NCI-H526 treated with DMSO at 0.1 percent for 48 hours (cell line): ENCODE data around the gene HNRNPDL.
"Not testable (repeated sequence)": the region's sequence is repeated elsewhere in the genome, so short reads cannot be mapped to it uniquely, and the experiment has no call there.

Experiments
- DNase-seq: peaks from one replicate; lab custom pipeline; 2025; lab: John Stamatoyannopoulos, UW

HNRNPDL gene

GRCh38 chr4:82430193-82430963, at the start of gene HNRNPDL, which contains the start of gene ENOPH1:
Gene HNRNPDL, minus strand, starts transcription at chr4:82430462. Its CDS starts 772 bp downstream, at chr4:82429690.
Gene ENOPH1, plus strand, starts transcription at chr4:82430590. Its CDS starts 240 bp downstream, at chr4:82430830.
- peak; percentile 80 for DNase-seq

DNA sequence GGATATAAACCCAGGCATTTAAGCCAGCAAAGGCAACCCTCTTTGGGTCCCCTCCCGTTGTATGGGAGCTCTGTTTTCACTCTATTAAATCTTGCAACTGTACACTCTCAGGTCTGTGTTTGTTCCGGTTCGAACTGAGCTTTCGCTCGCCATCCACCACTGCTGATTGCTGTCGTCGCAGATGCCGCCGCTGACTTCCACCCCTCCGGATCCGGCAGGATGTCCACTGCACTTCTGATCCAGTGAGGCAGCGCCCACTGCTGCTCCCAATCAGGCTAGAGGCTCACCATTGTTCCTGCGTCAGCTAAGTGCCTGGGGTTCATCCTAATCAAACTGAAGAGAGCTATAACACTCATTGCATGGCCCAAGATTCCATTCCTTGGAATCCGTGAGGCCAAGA, 49.3 kb upstream of the HNRNPDL start:
- DNase-seq = no peak

GRCh38 chr4:82477469-82477868, 47.2 kb upstream of the HNRNPDL start:
- not testable (repeated sequence) for DNase-seq

DNA sequence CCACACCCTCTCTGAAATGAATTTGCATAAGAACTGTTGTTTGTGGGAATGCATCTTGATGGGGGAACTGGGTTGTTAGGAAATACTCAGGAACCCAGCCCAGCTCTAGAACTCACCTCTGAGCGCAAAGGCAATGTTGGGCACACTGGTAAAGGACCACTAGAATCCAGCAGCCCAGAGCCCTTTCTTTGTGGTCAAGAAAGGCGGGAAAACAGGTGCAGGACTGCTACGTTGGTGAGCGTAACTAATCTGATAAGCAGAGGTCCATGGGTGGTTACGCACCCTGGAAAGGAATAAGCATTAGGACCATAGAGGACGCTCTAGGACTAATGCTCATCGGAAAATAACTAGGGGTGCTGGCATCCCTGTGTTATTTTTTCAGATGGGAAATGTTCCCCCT, 45.7 kb upstream of the HNRNPDL start:
- not testable (repeated sequence) for DNase-seq

GRCh38 chr4:82473621-82474164, 43.4 kb upstream of the HNRNPDL start:
- no peak for DNase-seq

DNA sequence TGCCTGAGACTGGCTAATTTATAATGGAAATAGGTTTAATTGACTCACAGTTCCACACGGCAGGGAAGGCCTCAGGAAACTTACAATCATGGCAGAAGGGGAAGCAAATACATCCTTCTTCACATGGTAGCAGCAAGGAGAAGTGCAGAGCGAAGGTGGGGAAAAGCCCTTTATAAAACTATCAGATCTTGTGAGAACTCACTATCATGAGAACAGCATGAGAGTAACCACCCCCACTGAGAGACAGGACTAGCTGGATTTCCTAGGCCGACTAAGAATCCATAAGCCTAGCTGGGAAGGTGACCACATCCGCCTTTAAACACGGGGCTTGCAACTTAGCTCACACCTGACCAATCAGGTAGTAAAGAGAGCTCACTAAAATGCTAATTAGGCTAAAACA, 42.8 kb upstream of the HNRNPDL start:
- not testable (repeated sequence) for DNase-seq

- no peak for DNase-seq
These were observed 39.6 kb upstream of the HNRNPDL start for GRCh38 chr4:82469791-82470345.

- no peak for DNase-seq
These were observed 37.2 kb upstream of the HNRNPDL start for GRCh38 chr4:82467471-82467870.

DNA sequence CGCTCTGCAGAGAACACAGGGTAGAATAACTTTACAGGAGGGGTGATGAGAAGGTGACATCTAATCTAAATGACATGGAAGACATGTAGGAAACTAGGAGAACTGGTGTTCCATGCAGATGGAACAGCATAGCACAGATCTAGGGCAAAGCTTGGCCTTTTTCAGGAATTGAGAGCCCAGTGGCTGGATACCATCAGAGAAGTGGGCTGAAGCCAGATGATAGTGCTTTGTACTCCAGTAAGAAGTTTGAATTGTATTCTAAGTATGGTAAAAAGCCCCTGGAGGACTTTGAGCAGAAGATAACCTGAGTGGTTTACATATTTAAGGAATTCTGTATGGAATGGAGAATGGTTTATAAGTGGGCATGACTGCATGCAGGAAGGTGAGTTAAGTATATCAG, 33.0 kb upstream of the HNRNPDL start:
- DNase-seq = no peak

- peak; percentile 45 for DNase-seq
These were observed 32.2 kb upstream of the HNRNPDL start for GRCh38 chr4:82462415-82462831.

DNA sequence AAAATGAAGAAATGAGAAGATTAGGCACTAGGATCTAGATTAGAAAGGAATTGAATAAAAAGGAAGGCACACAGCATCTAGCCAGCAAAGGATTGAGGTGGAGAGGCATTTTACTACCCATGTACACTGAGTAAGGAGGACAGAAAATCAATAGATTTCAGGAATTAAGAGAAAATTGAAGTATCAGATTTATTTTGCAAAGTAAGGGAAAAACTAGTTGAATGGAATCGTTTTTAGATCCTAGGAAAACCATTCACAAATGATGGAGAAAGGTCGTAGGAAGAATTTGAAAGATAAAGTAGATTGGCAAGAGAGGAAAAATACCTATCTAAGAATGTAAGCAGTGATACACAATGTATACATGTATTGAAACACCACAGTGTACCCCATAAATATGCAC, 31.4 kb upstream of the HNRNPDL start:
- no peak for DNase-seq

- no peak for DNase-seq
These were observed 28.5 kb upstream of the HNRNPDL start for GRCh38 chr4:82458729-82459128.

- DNase-seq = no peak
These were observed 27.0 kb upstream of the HNRNPDL start for GRCh38 chr4:82457266-82457665.

DNA sequence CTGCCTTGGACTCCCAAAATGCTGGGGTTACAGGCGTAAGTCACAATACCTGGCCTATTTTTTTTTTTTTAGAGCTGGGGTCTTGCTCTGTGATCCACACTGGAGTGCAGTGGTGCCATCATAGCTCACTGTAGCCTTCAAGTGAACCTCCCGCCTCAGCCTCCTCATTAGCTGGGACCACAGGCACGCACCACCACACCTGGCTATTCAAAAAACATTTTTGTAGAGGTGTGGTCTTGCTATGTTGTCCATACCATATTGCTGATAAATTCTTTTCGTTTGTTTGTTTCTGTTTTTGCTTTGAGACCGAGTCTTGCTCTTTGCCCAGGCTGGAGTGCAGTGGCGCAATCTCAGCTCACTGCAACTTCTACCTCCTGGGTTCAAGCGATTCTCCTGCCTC, 21.8 kb upstream of the HNRNPDL start:
- DNase-seq = no peak

- no peak for DNase-seq
These were observed 20.9 kb upstream of the HNRNPDL start for GRCh38 chr4:82450966-82451755.

DNA sequence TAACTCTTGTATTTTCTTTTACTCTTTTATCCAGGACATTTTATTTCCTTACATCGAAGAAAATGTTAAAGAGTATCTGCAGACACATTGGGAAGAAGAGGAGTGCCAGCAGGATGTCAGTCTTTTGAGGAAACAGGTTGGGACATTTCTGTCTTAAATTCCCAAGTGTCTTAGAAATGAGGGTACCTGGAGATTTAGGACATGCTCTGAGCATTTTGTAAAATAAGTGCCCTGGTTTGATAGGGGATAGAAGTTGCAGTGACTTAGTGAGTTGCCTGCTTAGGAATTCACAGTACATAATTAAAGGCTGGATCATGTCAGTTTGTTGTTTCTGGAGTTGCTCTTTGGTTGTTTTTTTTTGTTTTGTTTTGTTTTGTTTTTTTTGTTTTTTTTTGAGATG, 17.6 kb upstream of the HNRNPDL start:
- no peak for DNase-seq

GRCh38 chr4:82439088-82439487, 8.8 kb upstream of the HNRNPDL start:
- no peak for DNase-seq

- no peak for DNase-seq
These were observed 7.2 kb upstream of the HNRNPDL start for GRCh38 chr4:82437285-82438005.

DNA sequence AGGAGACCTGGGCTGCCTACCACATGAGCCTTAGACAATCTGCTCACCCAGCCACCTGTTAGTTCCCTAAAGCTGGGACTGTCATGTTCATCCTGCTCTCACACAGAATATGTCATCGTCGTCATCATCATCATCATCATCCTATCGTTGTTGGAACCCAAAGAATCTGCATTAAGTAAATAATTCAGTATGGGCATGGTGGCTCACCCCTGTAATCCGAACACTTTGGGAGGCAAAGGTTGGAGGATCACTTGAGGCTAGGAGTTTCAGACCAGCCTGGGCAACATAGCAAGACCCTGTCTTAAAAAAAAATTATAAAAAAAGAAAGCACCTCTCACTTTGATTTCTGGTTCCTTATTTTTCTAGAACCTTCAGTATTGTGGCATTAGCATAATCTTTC, 6.5 kb upstream of the HNRNPDL start:
- DNase-seq = no peak

- no peak for DNase-seq
These were observed 5.9 kb upstream of the HNRNPDL start for GRCh38 chr4:82436130-82436529.

DNA sequence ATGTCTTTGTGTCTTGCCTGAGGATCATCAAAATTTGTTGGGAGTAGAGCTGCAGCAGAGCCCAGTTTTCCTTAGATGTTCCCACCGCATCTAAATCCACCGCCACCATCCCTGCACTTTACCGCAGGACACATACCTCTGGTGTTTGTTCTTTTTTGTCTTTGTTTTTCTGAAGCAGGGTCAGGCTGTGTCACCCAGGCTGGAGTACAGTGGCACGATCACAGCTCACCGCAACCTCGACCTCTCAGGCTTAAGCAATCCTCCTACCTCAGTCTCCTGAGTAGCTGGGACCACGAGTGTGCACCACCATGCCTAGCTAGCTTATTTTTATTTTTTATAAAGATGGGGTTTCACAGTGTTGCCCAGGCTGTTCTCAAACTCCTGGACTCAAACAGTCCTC, 4.7 kb upstream of the HNRNPDL start:
- no peak for DNase-seq

GRCh38 chr4:82433791-82434190, 3.5 kb upstream of the HNRNPDL start:
- DNase-seq = no peak
